Measurements from ENCODE around the gene PLEKHO1.
"Not testable (repeated sequence)": the region's sequence is repeated elsewhere in the genome, so short reads cannot be mapped to it uniquely, and the experiment has no call there.

PLEKHO1 gene

DNA sequence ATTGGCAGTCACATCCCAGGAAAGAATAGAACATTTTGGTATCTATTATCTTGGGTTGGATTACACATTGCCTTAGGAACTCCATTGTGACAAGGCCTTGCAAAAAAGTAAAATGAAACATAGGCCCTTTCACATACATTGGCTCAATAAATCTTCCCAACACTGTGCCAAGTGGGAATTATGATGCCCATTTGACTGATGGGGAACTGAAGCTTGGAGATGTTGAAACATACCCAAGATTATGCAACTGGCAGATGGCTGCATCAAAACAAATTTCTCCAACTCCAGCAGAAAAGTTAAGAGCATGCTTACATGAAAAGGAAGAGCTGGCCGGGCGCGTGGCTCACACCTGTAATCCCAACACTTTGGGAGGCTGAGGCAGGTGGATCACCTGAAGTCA lies 26.9 kb downstream of the PLEKHO1 start:
- DNase-seq = no peak

- DNase-seq = no peak
Observed at GRCh38 chr1:150178548-150178947, 28.8 kb downstream of the PLEKHO1 start.

DNA sequence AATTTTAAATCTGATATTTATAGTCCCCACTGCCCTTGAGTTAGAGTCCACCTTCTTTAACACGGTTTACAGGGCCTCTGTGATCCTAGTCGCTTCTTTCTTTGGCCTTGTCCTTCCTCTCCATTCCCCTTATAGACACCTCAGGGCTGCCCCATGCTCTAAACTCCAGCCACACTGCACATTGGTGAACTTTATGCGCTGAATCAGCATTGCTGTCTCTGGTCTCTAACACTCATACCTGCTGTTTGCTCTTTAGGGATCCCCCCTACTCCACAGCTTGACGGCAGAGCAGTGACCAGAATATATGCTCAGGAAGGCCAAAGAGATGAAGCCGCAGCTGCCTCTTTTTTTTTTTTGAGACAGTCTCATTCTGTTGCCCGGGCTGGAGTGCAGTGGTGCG lies 30.2 kb downstream of the PLEKHO1 start:
- no peak for DNase-seq

GRCh38 chr1:150180474-150180873 lies 30.8 kb downstream of the PLEKHO1 start:
- DNase-seq = no peak

- DNase-seq = no peak
Observed at GRCh38 chr1:150182247-150182646, 32.5 kb downstream of the PLEKHO1 start.

DNA sequence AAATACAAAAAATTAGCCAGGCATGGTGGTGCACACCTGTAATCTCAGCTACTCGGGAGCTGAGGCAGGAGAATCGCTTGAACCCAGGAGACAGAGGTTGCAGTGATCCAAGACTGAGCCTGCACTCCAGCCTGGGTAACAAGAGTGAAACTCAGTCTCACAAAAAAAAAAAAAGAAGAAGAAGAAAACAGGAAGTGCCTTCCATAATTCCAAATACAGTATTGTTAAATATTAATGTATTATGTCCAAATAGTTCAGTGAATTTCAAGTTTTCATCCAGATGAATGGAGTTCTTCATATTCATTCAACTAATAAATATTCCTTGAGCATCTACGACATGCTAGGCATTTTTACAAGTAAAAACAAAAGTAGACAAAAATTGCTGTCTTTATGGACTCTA lies 33.3 kb downstream of the PLEKHO1 start:
- DNase-seq = no peak

DNA sequence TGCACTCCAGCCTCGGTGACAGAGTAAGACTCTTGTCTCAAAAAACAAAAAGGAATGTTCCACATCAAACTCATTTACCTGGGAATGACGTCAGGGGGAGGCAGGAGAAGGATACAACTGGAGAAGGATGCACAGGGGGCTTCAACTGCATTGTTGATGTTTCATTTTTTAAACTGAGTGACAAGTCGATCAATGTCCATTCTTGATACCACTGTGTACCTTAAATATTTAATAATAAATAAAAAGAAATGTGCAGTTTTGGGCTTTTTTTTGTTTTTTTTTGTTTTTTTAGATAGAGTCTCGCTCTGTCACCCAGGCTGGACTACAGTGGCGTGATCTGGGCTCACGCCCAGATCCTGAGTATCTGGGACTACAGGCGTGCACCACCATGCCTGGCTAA lies 35.8 kb downstream of the PLEKHO1 start:
- no peak for DNase-seq

- DNase-seq = not testable (repeated sequence)
Observed at GRCh38 chr1:150186438-150186788, 36.7 kb downstream of the PLEKHO1 start.

DNA sequence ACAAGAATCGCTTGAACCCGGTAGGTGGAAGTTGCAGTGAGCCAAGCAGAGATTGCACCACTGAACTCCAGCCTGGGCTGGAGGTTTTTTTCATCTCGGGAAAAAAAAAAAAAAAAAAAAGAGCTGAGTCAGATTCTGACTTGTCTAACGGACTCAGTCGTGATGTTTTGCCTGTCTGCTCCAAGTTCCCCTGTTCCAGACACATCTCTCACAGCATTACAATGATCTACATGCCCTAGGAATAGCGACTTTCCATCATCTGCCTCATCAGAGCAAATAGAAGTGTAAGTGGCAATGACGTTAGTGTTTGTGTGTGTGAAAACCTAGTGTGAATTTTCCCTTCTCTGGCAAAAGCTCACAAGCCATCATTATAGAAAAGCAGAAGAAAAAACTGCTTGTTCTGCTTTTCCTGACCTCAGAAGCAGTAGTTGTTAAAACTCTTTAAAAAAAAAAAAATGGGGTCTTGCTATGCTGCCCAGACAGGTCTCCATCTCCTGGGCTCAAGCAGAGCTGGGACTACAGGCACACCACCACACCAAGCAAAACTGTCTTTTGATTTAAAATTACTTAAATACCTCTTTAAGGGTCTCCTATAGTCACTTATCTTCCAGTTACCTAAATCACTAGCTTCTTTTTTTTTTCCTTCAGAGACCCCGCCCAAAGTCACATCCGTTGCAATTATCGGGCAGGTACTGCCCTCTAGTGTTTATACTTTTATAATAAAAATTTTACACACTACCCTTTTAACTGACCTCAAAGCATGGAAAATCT lies 37.3 kb downstream of the PLEKHO1 start:
- DNase-seq = peak; percentile 65

- no peak for DNase-seq
Observed at GRCh38 chr1:150187560-150187931, 37.8 kb downstream of the PLEKHO1 start.

GRCh38 chr1:150192012-150192411 lies 42.3 kb downstream of the PLEKHO1 start:
- no peak for DNase-seq

GRCh38 chr1:150194381-150195031 lies 44.8 kb downstream of the PLEKHO1 start:
- no peak for DNase-seq

- no peak for DNase-seq
Observed at GRCh38 chr1:150196417-150196816, 46.7 kb downstream of the PLEKHO1 start.

GRCh38 chr1:150207281-150207971 lies 57.7 kb downstream of the PLEKHO1 start:
- no peak for DNase-seq

DNA sequence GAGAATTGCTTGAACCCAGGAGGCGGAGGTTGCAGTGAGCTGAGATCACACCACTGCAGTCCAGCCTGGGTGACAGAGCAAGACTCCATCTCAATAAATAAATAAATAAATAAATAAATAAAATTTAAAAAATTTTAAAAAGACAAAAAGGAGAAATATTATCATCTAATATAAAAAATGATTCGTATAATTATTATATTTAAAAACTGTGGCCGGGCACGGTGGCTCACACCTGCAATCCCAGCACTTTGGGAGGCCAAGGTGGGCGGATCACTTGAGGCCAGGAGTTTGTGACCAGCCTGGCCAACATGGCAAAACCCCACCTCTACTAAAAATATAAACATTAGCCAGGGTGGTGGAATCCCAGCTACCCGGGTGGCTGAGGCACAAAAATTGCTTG lies 58.7 kb downstream of the PLEKHO1 start:
- DNase-seq = not testable (repeated sequence)
